Adrenal gland (tissue), 12 donors: ENCODE data around the gene STX16. TPM values are rescaled to one million over a fixed set of nuclear protein-coding genes. Genes with fewer than 3 reads are reported as not detected.

Experiments
- DNase-seq, 7 donors: peaks; one replicate each; pipeline ENCODE4 v3.0.0-alpha.2; 2019 to 2020
- H3K27ac ChIP-seq, 5 donors: fragments of 200-600 bp; sonication (generic) in 4 of 5; 1 replicate in 3 of 5; 2 replicates in 2 of 5; pipeline versions ENCODE4 v1.5.1 to v1.8.0; 2016 to 2020; ENCODE audit warnings: mild to moderate bottlenecking in 1 of 5
- H3K27me3 ChIP-seq: fragments of 200-600 bp; 2 replicates; pipeline ENCODE4 v1.8.0; 2021
- H3K36me3 ChIP-seq, 2 donors: fragments of 200-600 bp; replicated peaks in 1 of 2; 1 replicate in 1 of 2; 2 replicates in 1 of 2; pipeline versions ENCODE4 v1.5.1 to v1.8.0; 2018 to 2022
- H3K4me1 ChIP-seq, 2 donors: fragments of 200-600 bp; replicated peaks in 1 of 2; 1 replicate in 1 of 2; 2 replicates in 1 of 2; pipeline versions ENCODE4 v1.5.1 to v1.8.0; 2018 to 2021
- H3K4me3 ChIP-seq, 4 donors: fragments of 200-600 bp; sonication (generic) in 3 of 4; one replicate each; pipeline ENCODE4 v1.5.1; 2016 to 2018
- H3K9me3 ChIP-seq, 3 donors: fragments of 200-600 bp; sonication (generic) in 1 of 3; replicated peaks in 1 of 3; 1 replicate in 2 of 3; 2 replicates in 1 of 3; pipeline versions ENCODE4 v1.5.1 to v1.8.0; 2016 to 2021
- POLR2A ChIP-seq, 2 donors: fragments of 450-650 bp; IDR thresholded peaks; one replicate each; pipeline ENCODE4 v1.6.1; 2017; ENCODE audit warnings: antibody characterized with exemption in 2 of 2, mild to moderate bottlenecking in 2 of 2, moderate library complexity in 1 of 2
- WGBS, 4 donors: extraction: QIAGEN DNeasy Blood & Tissue Kit in 2 of 4; methylation state at CpG; one replicate each; pipeline versions ENCODE4 v1.1.5 to v1.1.7; 2013 to 2017; 5-methylcytosine and 5-hydroxymethylcytosine counted together
- intact Hi-C, 2 donors: fragments of 100-400 bp; cut with DNase I; formaldehyde crosslinking; loops; one replicate each; pipeline versions ENCODE4 v1.14.1 to v1.15.0; 2022 to 2023
- polyA plus RNA-seq, 3 donors: library from polyadenylated mRNA; stranded (reverse); fragments of 200-250 nt in 2 of 3; fragments of 350-450 nt in 1 of 3; fragmentation: Illumina TruSeq in 1 of 3; extraction: RNeasy Lipid Tissue Mini Kit (QIAGEN cat#74804) in 1 of 3; gene quantifications; one replicate each; pipeline ENCODE4 v1.2.3, GENCODE V29; 2013 to 2014
- total RNA-seq, 9 donors: library from RNA; depleted of rRNA in 4 of 9; stranded (reverse); fragments of >200 nt in 4 of 9; fragments of 120-200 nt in 1 of 9; fragmentation: NEBNext Ultra II Directional in 1 of 9; extraction: Animal tissue kit (Norgen Biotek cat#: 25700) in 1 of 9; gene quantifications; one replicate each; pipeline versions ENCODE4 v1.1.0 to v1.2.4, GENCODE V29; 2013 to 2023
- TF ChIP-seq, protein P1 (sequence below), 6 experiments: fragments of 450-650 bp in 4 of 6; fragments of 200-600 bp in 2 of 6; sonication (generic) in 1 of 6; IDR thresholded peaks; 1 replicate in 5 of 6; 2 replicates in 1 of 6; pipeline versions ENCODE4 v1.5.1 to v1.8.0; 2016 to 2021; ENCODE audit warnings: antibody characterized with exemption in 6 of 6, mild to moderate bottlenecking in 2 of 6, moderate library complexity in 1 of 6
- donor health status: healthy with polysubstance abuse.
- donor health status: Bipolar disorder and iron deficiency.
- donor health status: DM: yes; HTN: yes; CAD: no.
- donor health status: DM: no; HTN: no; CAD: no.
- donor health status: DM: no; HTN: no; CAD: no.
- donor health status: DM: yes; HTN: yes; CAD: no.

STX16 gene
- total and polyA plus RNA-seq, 12 donors: 29.3 to 134 (median 43.6) TPM

DNA sequence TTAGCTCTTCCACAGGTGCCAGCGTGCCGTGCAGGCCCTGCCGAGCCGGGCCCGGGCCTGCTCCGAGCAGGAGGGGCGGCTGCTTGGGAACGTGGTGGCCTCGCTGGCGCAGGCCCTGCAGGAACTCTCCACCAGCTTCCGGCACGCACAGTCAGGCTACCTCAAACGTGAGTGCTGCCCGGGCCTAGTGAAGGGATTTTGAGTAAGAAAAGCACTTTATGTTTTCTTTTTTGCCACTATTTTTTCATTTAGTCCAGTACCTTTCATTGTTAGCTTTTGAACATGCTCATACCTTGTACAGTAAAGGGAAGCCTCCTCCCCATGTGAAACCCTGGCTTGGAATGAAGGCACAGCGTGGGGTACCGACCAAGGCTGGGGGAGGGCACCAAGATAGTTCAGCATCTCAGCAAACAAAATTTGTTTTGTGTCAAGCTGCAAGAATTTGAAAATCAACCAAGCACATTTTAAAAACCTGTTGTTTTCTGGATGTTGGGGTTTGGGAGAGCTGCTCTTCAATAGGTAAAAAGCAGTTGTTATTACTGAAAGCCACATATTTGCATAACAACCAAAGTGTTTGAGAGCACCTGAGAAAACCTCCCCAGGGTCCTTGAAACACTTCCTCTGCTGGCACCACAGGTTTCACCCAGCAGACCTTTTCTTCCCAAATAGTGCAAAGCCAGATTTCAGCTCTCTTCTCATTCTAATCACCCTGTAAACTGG lies 18.4 kb downstream of the STX16 start:
- TF ChIP-seq, protein P1, sequence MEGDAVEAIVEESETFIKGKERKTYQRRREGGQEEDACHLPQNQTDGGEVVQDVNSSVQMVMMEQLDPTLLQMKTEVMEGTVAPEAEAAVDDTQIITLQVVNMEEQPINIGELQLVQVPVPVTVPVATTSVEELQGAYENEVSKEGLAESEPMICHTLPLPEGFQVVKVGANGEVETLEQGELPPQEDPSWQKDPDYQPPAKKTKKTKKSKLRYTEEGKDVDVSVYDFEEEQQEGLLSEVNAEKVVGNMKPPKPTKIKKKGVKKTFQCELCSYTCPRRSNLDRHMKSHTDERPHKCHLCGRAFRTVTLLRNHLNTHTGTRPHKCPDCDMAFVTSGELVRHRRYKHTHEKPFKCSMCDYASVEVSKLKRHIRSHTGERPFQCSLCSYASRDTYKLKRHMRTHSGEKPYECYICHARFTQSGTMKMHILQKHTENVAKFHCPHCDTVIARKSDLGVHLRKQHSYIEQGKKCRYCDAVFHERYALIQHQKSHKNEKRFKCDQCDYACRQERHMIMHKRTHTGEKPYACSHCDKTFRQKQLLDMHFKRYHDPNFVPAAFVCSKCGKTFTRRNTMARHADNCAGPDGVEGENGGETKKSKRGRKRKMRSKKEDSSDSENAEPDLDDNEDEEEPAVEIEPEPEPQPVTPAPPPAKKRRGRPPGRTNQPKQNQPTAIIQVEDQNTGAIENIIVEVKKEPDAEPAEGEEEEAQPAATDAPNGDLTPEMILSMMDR (IDR thresholded peaks at IDR 0.05): no peak
- no peak for TF ChIP-seq POLR2A (IDR thresholded peaks at IDR 0.05)
- Histone ChIP-seq H3K9me3 (no peaks in the 10 kb centered on the region), H3K4me3 (no peak overlapping the region), H3K27ac (no peak overlapping the region), H3K36me3 (peaks cover 0 to 60% of the 10 kb centered on the region in 2 donors), H3K27me3 (no peaks in the 10 kb centered on the region), H3K4me1 (peaks cover 0 to 13% of the 10 kb centered on the region in 2 donors)
- intact Hi-C loops: no loop called here
- 67 to 84% (median 78%) methylated on average over 16 of the region's 16 CpGs for WGBS, 4 donors
- no peak for DNase-seq

GRCh38 chr20:58670102-58670501 lies 19.0 kb downstream of the STX16 start:
- Histone ChIP-seq H3K4me1 (peaks cover 0 to 10% of the 10 kb centered on the region in 2 donors), H3K9me3 (no peaks in the 10 kb centered on the region), H3K4me3 (no peak overlapping the region), H3K36me3 (peaks cover 0 to 67% of the 10 kb centered on the region in 2 donors), H3K27me3 (no peaks in the 10 kb centered on the region), H3K27ac (no peak overlapping the region)
- TF ChIP-seq, protein P1 (IDR thresholded peaks at IDR 0.05): no peak
- no peak for TF ChIP-seq POLR2A (IDR thresholded peaks at IDR 0.05)
- WGBS, 4 donors: 93 to 100% (median 98%) methylated on average over 1 of the region's 1 CpG
- intact Hi-C loops: no loop called here
- no peak for DNase-seq

DNA sequence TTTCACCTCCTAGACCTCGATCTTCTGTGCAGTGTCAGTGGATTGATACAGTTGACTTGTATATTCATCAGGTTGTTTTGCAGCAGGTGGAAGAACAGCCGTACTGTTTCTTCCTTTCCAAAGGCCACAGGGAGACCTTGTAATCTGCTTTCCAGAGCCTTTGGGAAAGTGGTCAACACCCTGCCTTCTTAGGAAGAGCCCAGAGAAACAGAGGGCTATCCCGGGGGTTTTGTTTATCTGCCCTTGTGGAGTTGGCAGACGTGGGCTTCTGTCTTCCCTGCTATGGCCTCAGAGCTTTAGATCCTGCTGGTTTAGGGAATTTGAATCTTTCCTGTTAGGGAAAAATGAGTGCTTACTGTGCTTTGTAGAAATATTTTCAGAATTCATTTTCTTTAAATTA lies 19.6 kb downstream of the STX16 start:
- H3K9me3 ChIP-seq: no peaks in the 10 kb centered on the region
- no peak for DNase-seq
- H3K4me3 ChIP-seq: no peak overlapping the region
- no peak overlapping the region for H3K27ac ChIP-seq
- intact Hi-C loops: no loop called here
- H3K27me3 ChIP-seq: no peaks in the 10 kb centered on the region
- TF ChIP-seq POLR2A (IDR thresholded peaks at IDR 0.05): no peak
- TF ChIP-seq, protein P1 (IDR thresholded peaks at IDR 0.05): no peak
- 56 to 71% (median 61%) methylated on average over 4 of the region's 4 CpGs for WGBS, 4 donors
- peaks cover 0 to 72% of the 10 kb centered on the region in 2 donors for H3K36me3 ChIP-seq
- peaks cover 0 to 4% of the 10 kb centered on the region in 2 donors for H3K4me1 ChIP-seq

DNA sequence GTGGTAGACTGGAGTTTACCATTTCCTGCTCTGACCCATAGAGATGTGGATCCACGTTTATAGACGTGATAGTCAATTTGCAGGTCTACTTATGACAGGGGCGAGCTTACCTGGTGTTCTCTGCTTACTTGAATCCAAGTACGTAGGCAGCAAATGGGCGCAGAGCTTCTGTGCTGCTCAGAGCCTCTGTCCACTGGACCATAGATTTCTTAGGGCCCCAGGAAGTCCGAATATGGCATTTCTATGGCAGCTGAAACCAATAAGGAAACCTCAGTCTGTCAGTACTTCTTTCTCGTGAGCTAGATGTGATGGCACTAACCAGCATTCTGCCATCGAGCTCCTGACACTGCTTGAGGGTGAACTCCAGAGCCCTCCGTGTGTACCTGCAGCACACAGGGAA lies 22.0 kb downstream of the STX16 start:
- Histone ChIP-seq H3K4me3 (no peak overlapping the region), H3K36me3 (peaks cover 0 to 80% of the 10 kb centered on the region in 2 donors), H3K9me3 (no peaks in the 10 kb centered on the region), H3K27ac (peak overlapping the region in 1 of 5 donors; percentile 36), H3K27me3 (no peaks in the 10 kb centered on the region), H3K4me1 (no peaks in the 10 kb centered on the region)
- intact Hi-C loops: no loop called here
- WGBS, 4 donors: 88 to 96% (median 93%) methylated on average over 9 of the region's 9 CpGs
- no peak for TF ChIP-seq POLR2A (IDR thresholded peaks at IDR 0.05)
- TF ChIP-seq, protein P1 (IDR thresholded peaks at IDR 0.05): no peak
- DNase-seq: peak in 1 of 7 donors; percentile 61
